ENCODE measurements around the gene TNFRSF1A. TPM values are rescaled to one million over a fixed set of nuclear protein-coding genes. Genes with fewer than 3 reads are reported as not detected.

Gene TNFRSF1A
- 159 TPM for polyA plus RNA-seq (2013, experiment 1 of 2; ENCODE audit: insufficient read length)
- polyA plus RNA-seq (2013, experiment 2 of 2; ENCODE audit: insufficient read length): 166 TPM

DNA sequence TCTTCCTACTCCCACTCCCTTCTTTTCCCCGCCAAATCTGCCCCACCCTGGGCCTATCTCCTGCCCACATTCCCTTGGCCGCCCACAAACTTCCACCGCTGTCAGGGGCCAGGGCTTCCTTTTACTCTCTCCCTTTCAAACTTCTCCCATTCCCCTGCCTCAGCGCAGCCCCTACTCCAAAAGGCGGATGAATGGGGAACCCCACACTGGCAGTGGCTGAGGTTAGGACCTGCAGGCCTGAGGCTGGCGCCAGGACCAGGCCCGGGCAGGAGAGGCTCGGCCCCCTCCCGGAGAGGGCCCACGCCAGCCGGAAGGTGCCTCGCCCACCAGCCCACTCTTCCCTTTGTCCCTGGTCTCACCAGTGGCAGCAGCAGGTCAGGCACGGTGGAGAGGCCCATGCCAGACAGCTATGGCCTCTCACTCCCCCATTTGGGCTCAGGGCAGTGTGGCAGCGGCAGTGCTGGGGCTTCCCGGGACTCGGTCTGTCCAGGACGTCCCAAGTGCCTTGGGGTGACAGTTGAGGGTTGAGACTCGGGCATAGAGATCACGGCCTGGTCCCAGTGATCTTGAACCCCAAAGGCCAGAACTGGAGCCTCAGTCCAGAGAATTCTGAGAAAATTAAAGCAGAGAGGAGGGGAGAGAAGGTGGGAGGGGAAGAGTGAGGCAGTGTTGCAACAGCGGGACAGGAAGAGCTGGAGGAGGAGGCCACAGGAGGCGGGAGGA lies at the start of gene TNFRSF1A:
Gene TNFRSF1A, minus strand, starts transcription at position 660 of the 723 bp plus-strand sequence. Its CDS starts 262 bp downstream, at position 398.
- peak; percentile 81 for DNase-seq

- no peak for DNase-seq
Observed at GRCh38 chr12:6391013-6391412, 49.1 kb upstream of the TNFRSF1A start.

DNA sequence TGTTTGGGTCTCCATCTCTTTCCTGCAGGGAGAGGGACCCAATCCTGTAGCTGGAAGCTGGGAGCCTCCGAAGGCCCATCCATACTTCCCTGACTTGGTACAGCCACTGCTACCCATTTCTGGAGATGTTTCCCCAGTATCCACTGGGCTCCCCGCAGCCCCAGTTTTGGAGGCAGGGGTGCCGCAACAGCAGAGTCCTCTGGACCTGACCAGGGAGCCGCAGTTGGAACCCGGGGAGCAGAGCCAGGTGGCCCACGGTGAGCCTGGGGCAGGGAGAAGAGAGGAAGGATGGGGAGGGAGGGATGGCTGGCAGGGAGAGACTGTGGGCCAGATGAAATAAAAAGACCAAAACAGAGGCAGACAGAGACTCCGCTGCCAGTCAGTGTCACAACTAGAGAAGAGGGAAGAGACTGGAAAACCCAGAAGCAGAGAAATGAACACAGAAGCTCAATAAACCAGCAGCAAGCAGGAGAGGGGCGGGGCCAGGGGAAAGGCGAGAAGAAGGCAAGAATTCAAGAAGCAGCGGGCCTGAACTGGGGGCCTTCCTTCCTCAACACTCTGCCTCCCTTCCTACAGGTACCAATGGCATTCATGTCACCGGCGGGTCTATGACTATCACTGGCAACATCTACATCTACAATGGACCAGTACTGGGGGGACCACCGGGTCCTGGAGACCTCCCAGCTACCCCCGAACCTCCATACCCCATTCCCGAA lies 48.4 kb upstream of the TNFRSF1A start:
- no peak for DNase-seq

- no peak for DNase-seq
Observed at GRCh38 chr12:6387541-6387940, 45.7 kb upstream of the TNFRSF1A start.

- no peak for DNase-seq
Observed at GRCh38 chr12:6386491-6386890, 44.6 kb upstream of the TNFRSF1A start.

DNA sequence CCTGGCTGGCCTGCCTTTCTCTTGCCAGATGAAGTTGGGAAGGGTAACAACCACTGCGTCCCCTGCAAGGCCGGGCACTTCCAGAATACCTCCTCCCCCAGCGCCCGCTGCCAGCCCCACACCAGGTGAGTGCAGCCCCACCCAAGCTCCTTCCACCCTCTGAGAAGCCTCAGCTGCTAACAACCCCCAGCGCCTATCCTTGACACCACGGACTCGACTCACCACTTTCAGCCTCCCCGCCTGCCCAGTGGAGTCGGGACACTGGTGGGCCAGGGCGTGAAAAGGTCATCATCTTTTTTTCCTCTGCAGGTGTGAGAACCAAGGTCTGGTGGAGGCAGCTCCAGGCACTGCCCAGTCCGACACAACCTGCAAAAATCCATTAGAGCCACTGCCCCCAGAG lies 44.2 kb upstream of the TNFRSF1A start:
- DNase-seq: no peak

DNA sequence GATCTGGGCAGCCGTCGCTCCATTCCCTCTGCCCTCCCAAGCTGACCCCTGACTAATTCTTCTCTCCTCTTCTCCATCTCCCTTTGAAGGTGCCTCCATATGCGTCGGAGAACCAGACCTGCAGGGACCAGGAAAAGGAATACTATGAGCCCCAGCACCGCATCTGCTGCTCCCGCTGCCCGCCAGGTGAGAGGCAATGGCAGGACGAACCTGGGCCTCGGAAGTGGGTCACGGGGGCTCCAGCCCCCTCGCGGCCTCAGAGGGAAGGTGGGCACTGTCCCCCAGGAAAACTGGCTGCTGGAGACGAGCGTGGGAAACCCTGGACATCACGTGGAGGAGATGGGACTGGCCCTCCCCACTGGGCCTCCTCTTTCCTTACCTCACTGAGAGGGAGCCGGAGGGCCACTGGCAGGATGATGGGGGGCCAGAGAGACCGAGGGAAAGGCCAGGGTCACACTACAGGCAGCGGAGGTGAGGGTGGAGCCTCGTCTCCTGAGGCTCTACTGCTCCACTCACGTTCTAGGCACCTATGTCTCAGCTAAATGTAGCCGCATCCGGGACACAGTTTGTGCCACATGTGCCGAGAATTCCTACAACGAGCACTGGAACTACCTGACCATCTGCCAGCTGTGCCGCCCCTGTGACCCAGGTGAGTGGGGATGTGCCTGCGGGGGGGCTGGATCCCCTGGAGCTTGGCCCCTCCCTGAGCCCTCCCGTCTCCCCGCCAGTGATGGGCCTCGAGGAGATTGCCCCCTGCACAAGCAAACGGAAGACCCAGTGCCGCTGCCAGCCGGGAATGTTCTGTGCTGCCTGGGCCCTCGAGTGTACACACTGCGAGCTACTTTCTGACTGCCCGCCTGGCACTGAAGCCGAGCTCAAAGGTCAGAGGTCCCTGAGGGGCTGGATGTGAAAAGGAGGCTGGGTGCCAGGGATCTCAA lies 42.9 kb upstream of the TNFRSF1A start:
- no peak for DNase-seq

DNA sequence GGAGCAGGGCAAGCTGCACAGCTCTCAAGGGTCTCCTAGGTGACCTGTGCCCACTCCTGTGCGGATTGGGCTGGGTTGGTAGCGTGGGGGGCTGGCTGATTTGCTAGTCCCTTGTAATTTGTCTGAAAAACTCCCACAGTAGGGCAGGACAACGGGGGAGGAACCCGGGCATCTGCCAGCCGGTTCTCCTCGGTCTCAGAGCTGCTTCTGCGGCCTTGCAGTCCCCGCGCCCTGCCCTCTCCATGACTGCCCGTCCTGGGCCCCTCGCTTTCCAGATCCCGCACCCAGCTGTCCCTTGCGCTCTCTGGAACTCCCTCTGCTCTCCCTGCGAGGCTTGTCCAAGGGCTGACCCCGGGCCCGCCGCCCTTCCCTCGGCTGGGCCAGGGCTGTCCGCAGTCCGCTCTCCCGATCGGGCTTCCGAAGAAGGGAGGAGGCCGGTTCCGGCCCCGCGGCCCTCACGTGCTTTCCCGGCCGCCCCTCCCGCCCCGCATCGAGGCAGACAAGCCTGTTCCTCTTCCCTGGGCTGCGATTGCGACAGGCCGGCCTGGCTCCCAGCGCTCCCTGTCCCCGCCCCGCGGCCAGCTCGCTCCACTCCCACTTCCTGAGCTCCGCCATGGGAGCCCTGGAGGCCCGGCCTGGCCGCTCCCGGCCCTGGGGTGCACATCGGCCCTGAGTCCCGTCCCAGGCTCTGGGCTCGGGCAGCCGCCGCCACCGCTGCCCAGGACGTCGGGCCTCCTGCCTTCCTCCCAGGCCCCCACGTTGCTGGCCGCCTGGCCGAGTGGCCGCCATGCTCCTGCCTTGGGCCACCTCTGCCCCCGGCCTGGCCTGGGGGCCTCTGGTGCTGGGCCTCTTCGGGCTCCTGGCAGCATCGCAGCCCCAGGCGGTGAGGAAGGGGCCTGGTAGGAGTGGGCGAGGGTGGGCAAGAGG lies 42.0 kb upstream of the TNFRSF1A start, which contains the start of gene LTBR:
Gene LTBR, plus strand, starts transcription at position 591 of the 927 bp plus-strand sequence. Its CDS starts 197 bp downstream, at position 788.
- DNase-seq: peak; percentile 93

DNA sequence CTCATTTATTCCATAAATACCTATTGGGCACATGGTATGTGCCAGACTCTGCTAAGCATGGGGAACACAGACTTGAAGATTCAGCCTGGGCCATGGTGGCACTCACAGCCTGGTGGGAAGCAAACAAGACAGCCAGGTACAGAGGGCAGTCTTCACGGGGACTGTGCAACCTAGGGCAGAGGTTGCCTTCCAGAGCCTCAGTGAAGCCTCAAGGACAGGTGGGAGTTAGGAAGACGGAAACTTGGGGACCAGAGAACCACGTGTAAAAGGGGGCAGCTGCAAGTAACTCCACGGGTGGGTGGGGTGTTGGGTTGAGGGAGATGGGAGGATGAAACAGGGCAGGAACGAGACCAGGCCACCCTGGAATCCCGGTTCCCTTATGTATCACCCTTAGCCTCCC lies 41.1 kb upstream of the TNFRSF1A start:
- no peak for DNase-seq

- DNase-seq: no peak
Observed at GRCh38 chr12:6382371-6382770, 40.5 kb upstream of the TNFRSF1A start.

DNA sequence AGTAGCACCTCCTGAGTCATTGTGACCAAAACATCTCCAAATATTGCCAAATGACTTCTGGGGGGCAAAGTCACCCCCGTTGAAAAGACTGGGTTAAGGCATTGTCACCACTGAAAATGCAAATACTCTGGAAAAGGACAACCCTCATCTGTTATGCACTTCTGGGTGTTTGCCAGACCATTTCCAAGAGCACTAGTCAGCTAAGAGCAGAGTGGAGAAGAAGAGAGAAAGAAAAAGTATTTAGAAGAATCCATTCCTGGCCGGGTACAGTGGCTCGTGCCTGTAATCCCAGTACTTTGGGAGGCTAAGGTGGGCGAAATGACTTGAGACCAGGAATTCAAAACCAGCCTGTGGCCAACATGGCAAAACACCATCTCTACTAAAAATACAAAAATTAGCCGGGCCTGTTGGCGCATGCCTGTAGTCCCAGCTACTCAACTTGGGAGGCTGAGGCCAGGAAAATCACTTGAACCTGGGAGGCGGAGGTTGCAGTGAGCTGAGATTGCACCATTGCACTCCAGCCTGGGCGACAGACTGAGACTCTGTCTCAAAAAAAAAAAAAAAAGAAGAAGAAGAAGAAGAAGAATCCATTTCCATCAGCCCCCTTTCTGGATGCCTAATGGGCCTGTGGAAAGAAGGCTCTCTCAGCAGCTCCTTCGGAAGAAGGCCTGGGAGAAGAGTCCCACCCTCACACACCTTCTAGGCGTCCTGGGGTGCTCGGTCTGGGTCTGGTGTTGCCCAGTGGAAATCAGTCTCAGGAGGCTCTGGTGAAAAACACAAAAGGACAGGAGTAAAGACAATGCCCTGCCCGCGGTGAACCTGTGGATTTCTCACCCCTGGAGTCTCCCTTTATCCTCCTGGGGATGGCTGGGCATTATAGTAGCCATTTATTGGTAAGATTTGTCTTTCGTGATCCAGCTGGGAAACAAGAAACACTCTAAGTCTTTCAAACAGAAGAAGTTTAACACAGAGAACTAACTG lies 38.6 kb upstream of the TNFRSF1A start:
- peak; percentile 43 for DNase-seq

DNA sequence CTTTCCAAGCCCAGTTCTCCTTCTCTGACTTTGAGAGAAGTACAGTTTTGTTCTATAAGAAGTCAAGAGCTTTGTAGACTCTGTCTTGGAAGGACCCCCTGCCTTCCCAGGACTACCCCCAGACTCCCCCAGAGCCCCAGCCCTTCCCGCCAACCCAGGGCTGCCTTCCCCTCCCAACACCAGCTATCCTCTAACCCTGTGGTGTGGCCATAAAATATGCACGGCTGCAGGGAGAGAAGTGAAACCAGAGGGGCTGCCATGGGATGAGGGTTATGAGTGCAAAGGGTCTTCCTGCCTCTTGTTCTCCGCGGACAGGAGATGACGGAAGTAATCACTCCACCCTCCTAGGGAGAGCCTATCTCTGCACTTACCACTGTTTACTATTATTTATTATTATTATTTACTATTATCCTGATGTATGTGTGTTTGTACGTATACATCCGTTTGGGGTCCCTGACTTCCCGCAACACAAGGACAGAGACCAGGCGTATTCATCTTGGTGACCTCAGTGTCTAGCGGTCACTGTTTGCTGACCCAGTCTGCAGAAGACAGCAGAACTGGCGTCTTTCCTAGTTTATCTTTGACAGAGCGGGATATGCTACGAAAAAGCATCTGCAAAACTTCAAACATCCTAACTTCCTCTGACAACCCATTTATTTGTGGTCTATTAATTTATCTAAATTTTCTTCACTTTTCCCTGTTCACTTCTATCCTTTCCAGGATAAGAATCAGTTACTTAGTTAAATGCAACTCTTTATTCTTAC lies 37.0 kb upstream of the TNFRSF1A start:
- DNase-seq: no peak

DNA sequence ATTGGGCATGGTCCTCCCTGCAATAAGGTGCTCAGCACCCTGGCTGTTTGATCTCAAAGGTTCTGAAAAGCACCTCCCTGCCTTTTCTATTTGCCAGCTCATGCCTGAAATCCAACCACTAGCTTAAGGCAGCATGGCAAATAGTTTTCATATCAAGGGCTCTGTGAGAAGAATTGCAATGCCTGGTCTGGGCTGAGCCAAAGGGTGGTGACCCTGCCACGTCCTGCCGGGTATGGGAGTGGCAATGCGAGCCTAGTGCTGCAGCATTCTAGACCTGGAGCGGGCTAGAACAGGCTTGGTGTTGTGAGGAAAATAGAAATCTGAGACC lies 35.8 kb upstream of the TNFRSF1A start:
- DNase-seq: no peak

DNA sequence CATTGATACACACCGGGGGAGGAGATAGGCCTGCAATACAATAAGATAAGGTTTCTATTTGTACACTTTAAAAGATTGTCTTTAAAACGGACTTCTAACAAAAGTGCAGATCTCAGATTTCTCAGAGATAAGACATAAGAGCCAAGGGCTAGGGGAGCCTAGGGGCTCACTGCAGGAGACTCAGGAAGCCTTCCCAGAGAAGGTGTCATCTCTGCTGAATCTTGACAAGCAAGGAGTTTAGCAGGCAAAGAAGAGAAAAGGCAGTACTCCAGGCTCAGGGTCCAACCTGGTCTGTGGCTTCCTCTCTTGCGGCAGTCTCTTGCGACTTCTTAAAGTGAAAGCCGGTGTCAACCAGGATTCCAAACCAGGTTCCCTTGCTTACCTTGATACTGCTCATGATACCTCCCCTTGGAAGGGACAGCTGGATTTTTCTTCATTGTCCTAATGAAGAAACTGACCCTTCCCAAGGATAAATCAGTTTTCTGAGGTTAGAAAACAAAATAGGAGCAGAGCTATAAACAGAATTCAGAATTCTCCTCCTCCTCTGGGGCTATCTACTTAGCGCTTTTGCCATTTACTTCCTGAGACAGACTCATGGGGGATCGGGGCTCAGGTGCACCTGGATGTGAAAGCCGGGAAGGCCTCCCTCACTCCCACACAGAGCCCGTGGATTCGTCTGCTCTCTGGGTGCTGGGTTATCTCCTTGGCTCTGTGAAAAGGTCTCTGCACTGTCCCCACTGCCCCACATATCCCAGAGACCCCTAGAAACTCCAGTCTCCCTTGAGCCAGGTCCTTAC lies 35.2 kb upstream of the TNFRSF1A start:
- DNase-seq: no peak

DNA sequence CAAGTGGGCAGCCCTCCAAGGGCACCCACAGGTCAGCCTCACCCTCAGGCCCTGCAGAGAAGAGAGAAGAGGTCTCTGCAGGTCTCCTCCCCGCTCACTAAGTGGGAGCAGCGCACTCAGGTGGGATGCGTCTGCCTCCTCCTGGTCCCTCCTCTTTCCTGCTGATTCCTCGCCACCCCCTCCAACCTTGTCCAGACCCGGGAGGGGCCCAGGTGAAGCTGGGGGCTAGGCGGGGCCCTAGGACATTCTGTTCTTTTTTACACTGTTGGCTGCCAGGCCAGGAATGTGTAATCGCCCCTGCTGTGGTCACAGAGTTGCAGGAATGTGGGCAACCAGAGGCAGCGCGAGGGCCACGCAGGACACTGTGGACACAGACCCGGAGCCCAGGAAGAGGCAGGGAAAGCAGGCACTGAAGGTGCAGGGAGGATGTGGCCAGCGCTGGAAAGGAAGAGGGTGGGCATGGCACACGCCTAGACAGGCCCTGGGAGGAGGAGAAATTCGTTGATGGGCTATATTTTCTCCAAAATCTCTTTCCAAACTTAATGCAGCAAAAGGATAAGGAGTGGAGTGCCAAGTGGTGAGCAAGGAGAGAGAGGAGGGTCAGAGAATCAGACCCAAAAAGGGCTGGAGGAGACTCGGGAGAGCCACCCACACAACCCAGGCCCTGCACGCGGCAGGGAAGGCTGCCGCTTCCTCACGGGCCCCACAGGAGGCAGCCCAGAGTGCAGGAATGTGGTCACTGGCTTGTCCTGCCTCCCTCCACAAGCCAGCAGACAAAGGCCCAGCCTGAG lies 34.4 kb upstream of the TNFRSF1A start:
- DNase-seq: peak; percentile 54

DNA sequence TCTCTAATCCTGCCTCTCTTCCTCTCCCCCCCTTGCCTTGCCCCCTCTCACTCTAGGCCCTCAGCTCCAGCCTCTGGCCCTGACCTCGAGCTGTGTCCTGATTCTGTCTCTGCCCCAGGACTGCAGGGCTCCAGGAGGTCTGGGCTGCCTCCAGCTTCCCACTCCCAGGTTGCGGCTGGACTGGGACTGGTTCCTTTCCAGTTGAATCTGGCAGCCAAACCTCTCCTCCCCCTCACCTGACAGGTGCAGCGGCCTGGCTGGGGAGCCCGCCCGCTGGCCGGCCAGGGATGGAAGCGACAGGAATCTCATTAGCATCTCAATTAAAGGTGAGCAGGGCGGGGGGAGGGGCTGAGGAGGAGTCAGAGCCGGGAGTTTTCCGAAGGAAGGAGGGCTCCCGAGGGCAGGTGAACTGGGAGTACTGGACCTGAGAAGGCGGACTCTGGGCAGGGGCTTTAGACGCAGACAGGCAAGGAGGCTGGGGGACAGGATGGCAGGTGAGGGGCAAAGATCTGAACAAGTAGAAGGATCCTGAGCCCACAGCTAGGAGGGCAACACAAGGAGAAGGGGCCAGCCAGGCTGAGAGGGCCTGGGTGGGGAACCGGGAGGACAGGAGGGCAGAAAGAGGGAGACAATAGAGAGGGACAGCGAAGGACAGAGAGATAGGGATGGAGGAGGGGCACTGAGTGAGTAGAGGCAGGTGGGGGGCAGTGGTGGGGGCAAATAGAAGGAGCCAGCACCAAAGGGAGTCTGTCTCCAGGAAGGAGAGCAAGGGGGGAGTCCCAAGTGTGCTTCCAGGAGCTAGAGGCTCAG lies 33.6 kb upstream of the TNFRSF1A start, which contains the start of gene SCNN1A:
Gene SCNN1A, minus strand, starts transcription at position 295 of the 810 bp plus-strand sequence. CDS start 780 bp downstream, outside the sequence.
- no peak for DNase-seq

DNA sequence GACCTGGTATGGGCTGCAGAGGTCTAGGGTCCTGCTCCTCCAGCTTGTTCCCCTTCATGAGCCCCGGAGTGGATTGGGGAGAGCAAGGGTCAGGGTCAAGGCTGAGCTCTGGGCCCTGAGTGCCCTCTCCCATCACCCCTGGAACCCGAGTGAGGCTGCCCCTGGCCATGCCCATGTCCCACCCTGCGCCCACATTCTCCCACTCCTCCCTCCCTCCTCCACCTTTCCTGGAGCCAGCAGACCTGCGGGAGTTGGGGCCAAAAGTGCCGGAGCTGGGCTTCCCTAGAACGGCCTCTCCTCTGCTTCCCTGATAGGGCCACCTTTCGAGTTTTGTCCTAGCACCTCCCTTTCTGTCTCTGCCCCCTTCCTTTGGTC lies 32.9 kb upstream of the TNFRSF1A start:
- DNase-seq: no peak
